Neural cell (in vitro differentiated cells): ENCODE measurements around the gene CDH6.

Experiments used
- EP300 ChIP-seq: fragments of 450-650 bp; conservative IDR thresholded peaks from 2 replicates; pipeline ENCODE4 v1.6.1; 2014; ENCODE audit warnings: antibody characterized with exemption, mild to moderate bottlenecking, moderate library complexity; ENCODE audit not compliant: poor library complexity, severe bottlenecking
- EZH2 ChIP-seq: fragments of 200-600, 300-800 bp; shearing (Covaris generic), sonication (generic); IDR thresholded peaks from 2 replicates; pipeline ENCODE4 v1.6.1; 2014; ENCODE audit warnings: antibody characterized with exemption, low read length, borderline replicate concordance, mild to moderate bottlenecking; ENCODE audit not compliant: insufficient read depth, poor library complexity, severe bottlenecking
- POLR2AphosphoS5 ChIP-seq: IDR thresholded peaks from 2 replicates; pipeline ENCODE4 v1.6.1; 2012
- TAF1 ChIP-seq: IDR thresholded peaks from 2 replicates; pipeline ENCODE4 v1.6.1; 2012; ENCODE audit warnings: low read depth
- TF ChIP-seq, protein P1 (sequence below): fragments of 450-650 bp; IDR thresholded peaks from 2 replicates; pipeline ENCODE4 v1.5.1; 2014; ENCODE audit warnings: antibody characterized with exemption, mild to moderate bottlenecking, moderate library complexity; ENCODE audit not compliant: poor library complexity, severe bottlenecking
- TF ChIP-seq, protein P2 (sequence below): IDR thresholded peaks from 2 replicates; pipeline ENCODE4 v1.6.1; 2012; ENCODE audit warnings: borderline replicate concordance

DNA sequence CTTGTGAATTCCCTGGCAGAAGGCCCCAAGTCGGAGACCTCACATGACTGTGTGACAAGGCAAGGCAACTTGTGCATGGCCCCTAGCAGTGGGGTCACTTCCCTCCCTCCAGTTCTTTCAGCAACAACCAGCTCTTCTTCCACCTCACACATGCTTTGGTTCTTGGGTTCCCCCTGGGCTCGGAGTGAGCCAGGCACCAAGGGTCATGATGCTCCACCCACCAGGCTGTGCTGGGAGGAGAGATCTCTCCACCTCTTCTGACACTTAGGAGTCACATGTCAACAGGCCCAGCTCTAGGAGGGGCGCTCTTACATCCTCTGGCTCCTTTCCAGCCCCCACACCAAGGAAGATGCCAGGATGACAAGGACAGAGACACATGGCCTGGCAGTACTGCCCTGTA lies 56.7 kb downstream of the CDH6 start:
- TF ChIP-seq POLR2AphosphoS5 (no peak), EZH2 (no peak), EP300 (no peak), TAF1 (no peak)
- TF ChIP-seq, protein P1, sequence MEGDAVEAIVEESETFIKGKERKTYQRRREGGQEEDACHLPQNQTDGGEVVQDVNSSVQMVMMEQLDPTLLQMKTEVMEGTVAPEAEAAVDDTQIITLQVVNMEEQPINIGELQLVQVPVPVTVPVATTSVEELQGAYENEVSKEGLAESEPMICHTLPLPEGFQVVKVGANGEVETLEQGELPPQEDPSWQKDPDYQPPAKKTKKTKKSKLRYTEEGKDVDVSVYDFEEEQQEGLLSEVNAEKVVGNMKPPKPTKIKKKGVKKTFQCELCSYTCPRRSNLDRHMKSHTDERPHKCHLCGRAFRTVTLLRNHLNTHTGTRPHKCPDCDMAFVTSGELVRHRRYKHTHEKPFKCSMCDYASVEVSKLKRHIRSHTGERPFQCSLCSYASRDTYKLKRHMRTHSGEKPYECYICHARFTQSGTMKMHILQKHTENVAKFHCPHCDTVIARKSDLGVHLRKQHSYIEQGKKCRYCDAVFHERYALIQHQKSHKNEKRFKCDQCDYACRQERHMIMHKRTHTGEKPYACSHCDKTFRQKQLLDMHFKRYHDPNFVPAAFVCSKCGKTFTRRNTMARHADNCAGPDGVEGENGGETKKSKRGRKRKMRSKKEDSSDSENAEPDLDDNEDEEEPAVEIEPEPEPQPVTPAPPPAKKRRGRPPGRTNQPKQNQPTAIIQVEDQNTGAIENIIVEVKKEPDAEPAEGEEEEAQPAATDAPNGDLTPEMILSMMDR: no peak
- TF ChIP-seq, protein P2, sequence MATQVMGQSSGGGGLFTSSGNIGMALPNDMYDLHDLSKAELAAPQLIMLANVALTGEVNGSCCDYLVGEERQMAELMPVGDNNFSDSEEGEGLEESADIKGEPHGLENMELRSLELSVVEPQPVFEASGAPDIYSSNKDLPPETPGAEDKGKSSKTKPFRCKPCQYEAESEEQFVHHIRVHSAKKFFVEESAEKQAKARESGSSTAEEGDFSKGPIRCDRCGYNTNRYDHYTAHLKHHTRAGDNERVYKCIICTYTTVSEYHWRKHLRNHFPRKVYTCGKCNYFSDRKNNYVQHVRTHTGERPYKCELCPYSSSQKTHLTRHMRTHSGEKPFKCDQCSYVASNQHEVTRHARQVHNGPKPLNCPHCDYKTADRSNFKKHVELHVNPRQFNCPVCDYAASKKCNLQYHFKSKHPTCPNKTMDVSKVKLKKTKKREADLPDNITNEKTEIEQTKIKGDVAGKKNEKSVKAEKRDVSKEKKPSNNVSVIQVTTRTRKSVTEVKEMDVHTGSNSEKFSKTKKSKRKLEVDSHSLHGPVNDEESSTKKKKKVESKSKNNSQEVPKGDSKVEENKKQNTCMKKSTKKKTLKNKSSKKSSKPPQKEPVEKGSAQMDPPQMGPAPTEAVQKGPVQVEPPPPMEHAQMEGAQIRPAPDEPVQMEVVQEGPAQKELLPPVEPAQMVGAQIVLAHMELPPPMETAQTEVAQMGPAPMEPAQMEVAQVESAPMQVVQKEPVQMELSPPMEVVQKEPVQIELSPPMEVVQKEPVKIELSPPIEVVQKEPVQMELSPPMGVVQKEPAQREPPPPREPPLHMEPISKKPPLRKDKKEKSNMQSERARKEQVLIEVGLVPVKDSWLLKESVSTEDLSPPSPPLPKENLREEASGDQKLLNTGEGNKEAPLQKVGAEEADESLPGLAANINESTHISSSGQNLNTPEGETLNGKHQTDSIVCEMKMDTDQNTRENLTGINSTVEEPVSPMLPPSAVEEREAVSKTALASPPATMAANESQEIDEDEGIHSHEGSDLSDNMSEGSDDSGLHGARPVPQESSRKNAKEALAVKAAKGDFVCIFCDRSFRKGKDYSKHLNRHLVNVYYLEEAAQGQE: no peak
